SK-N-DZ (cell line): Measurements from ENCODE around the gene CBS.
"Not testable (repeated sequence)": the region's sequence is repeated elsewhere in the genome, so short reads cannot be mapped to it uniquely, and the experiment has no call there.

Experiments used
- DNase-seq: peaks from one replicate; pipeline ENCODE4 v3.0.0-alpha.2; 2015; ENCODE audit warnings: low spot score

Gene CBS

GRCh38 chr21:43068065-43068464 lies 7.6 kb downstream of the CBS start:
- not testable (repeated sequence) for DNase-seq

DNA sequence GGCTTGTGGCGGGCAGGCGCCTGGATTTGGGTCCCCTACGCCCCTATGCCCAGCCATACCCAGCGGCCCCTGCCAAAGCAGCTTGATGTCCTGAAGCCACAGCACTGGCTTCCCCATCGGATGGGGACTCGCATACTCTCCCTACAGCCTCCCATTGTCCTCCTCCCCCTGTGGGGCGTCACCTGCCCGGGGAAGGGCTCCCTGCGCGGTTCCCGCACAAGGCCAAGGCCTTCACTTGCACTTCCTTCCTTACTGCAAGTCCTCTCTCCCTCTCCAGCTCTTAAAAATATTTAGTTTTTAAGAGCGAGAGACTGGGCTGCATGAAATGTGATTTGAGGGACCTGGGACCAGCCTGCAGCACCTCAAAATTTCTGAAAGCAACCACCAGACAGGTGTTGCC lies 8.9 kb downstream of the CBS start:
- not testable (repeated sequence) for DNase-seq

- DNase-seq = not testable (repeated sequence)
Measured at GRCh38 chr21:43065991-43066390, 9.6 kb downstream of the CBS start.

DNA sequence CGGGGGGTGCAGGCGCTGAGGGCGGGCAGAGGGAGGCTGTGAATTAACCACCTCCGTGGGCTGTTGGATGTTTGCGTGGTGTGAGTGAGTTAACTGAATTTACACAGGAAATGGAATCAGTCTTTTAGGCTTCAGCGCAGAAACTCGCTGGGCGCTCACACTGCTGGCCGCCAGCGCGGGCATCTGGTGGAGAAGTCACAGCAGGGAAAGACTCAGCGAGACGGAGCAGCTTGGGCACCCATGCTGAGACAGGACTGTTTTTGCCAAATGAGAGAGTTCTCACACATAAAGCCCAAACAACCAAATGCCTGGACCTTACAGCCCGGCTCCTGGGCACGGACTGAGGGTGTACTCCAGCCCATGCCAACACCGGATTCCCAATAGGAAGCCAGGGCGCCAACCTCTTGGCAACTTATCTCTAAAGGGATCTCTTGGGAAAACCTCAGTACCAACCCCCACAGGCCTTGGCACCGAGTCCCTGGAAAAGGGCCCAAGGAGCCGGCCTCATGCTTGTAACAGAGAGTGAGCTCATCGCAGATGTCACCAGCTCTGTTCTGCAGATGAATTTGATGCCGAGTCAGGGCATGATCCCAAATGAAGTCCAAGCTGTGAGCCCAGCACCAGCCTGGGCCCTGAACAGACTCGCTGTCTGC lies 11.2 kb downstream of the CBS start:
- not testable (repeated sequence) for DNase-seq

GRCh38 chr21:43062955-43063664 lies 12.5 kb downstream of the CBS start:
- DNase-seq = not testable (repeated sequence)

DNA sequence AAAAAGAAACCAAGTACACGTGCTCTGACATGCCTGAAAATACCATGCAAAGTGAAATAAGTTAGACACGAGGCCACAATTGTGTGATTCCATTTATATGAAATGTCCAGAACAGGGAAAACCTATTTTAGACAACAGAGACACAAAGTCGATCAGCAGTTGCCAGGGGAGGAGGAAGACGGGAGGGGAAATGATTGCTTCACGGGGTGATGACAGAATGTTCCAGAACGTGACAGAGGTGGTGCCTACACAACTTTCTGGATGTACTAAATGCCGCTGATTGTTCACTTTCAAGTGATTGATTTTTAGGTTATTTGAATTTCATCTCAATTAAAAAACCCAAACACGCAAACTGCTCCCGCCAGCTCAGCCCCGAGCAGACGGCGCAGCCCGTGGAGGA lies 22.5 kb downstream of the CBS start:
- not testable (repeated sequence) for DNase-seq

- DNase-seq = peak; percentile 13
Measured at GRCh38 chr21:43045876-43046821, 29.5 kb downstream of the CBS start.

DNA sequence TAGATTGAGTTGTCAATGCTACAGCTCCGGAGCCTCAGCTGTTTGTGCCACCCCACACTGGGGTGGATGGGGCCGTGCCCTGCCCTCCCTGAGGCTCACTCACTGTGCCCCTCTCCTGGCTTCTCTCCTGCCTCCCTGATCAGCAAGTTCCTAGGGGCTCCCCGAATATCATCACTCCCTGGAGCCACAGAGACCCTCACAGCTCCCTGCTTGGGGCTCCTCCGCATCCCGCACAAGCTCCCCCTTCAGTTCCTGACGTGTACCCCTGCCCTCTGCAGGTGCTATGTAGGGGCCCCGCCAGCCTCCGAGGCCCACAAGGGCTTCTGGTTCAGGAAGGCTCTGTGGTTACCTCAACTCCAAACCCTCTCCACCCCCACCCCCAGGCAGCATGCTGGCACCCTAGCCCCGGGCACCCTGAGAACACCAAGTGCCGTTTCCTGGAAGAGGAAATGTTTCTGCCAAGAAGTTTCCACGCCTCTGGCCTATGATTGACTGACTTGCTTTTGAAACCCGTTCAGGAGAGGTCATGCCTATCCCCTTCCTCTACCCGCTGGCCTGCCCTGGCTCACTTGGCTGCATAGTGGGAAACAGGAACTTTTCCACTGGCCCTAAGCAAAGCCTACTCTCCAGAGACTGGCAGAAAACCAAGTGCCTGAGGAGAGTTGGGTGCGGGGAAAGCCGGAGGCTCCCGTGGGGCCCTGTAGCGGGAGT lies 30.3 kb downstream of the CBS start:
- DNase-seq = not testable (repeated sequence)

GRCh38 chr21:43044547-43044946 lies 31.1 kb downstream of the CBS start:
- DNase-seq = not testable (repeated sequence)

- not testable (repeated sequence) for DNase-seq
Measured at GRCh38 chr21:43043291-43043690, 32.3 kb downstream of the CBS start.

DNA sequence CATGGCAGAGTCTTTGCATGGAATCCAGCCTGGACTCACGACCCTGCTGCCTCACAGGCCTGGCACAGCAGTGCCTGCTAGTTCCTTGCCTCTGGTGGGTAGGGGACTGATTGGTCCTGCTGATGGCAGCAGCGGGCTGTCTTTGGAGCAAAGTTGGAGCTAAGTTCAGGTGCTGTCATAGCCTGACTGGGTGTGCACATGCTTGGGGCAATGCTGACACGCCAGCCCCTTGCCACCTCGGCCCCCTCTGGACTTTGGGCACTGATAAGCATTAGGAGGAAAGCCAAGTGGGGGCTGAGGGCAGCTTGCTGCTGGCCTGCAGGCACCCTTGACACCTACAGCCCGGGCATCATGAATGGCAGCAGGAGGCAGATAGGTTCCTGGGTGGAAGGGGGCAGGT lies 33.5 kb downstream of the CBS start:
- DNase-seq = not testable (repeated sequence)

- DNase-seq = not testable (repeated sequence)
Measured at GRCh38 chr21:43038659-43039044, 37.0 kb downstream of the CBS start.

DNA sequence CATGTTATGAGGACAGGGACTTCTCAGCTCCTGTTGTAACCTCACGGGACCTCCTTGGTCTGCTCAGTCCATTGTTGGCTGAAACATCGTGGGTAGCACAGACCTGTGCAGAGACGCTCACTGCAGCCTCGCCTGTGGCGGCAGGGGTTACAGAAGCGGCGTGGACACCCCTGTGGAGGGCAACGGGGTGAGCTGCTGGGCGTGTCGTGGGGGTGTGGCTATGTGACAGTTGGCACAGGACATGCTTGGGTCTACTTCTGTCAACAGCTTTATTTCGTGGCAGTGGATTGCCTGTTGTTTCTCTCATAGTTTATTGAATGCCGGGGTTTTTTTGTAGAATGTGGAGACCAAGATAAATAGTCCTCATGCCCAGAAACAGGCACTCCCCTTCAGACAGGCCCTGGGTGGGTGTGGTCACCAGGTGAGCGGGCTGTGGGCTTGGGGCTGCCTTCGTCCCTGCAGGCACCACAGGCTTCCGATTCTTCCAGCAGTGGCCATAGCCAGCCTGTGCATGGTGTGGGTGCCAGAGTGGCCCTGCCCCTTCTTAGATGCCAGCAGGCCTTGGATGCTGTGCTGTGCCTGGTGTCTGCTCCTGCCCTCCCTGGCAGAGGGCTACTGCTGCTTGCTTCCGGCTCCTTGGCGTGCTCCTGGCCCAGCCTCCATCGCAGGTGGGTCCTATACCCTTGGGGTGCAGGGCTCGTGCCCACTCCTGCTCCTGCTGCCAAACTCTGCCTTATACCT lies 37.5 kb downstream of the CBS start:
- DNase-seq = not testable (repeated sequence)

GRCh38 chr21:43036889-43037288 lies 38.7 kb downstream of the CBS start:
- not testable (repeated sequence) for DNase-seq

- DNase-seq = no peak
Measured at GRCh38 chr21:43034826-43035225, 40.8 kb downstream of the CBS start.

DNA sequence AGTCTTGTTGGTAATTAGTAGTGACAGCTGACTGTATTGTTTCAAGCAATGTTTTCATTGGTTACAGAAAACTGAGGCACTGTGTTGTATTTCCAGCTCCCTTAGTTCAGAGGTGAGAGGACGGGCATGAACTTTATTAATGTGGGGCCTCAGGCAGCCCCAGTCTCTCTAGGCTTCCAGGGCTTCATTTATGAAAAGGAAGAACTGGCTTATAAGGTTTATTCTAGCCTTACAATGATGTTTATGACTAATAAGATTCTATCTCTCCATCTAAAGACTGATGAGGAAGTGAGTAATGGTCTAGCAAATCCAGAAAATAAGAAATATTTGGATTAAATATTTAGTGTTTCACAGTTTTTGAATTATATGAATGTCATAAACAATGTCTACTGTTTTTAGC lies 41.5 kb downstream of the CBS start:
- DNase-seq = no peak

DNA sequence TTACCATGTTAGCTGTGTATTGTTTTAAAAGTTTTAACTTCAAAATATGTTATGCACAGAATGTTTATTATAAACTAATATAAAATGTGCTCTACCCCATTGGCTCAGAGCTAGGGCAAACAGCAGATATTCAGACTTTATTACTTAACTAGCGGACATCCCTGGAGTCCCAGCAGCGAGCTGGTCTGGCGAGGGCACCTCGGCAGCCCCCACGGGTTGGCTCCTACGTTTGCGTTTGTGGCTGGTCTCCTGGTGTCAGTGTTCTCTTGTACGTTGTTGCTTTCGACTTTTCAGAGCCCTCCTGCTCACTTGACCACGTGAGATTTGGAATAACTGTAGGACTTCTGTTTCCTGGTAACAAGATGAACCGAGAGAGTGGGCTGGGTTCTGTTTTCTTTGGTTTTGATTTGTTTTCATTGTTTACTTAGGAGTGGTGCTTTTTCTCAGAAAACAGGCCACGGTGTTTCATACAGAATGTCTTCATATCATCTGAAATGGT lies 44.5 kb downstream of the CBS start:
- no peak for DNase-seq

GRCh38 chr21:43029785-43030184 lies 45.9 kb downstream of the CBS start:
- DNase-seq = no peak

- DNase-seq = no peak
Measured at GRCh38 chr21:43027846-43028731, 47.5 kb downstream of the CBS start.
